K562 (cell line): ENCODE measurements around the gene GDF11. TPM values are rescaled to one million over a fixed set of nuclear protein-coding genes. Genes with fewer than 3 reads are reported as not detected.

ENCODE experiments used
- ARNT ChIP-seq, 2 experiments: fragments of 450-650 bp; IDR thresholded peaks; 2 replicates each; pipeline ENCODE4 v1.6.1; 2016; ENCODE audit warnings: mild to moderate bottlenecking in 1 of 2
- CBFA2T3 ChIP-seq: fragments of 450-650 bp; IDR thresholded peaks from 2 replicates; pipeline ENCODE4 v1.6.1; 2017
- CC2D1A ChIP-seq: fragments of 450-650 bp; IDR thresholded peaks from 2 replicates; pipeline ENCODE4 v1.6.1; 2017; ENCODE audit warnings: mild to moderate bottlenecking
- EHMT2 ChIP-seq: fragments of 450-650 bp; IDR thresholded peaks from 2 replicates; pipeline ENCODE4 v1.6.1; 2018; ENCODE audit warnings: antibody characterized with exemption
- HNRNPLL ChIP-seq: fragments of 200-400 bp; formaldehyde crosslinking; IDR thresholded peaks from 2 replicates; pipeline ENCODE4 v1.6.1; 2017; ENCODE audit warnings: low read length, low read depth, mild to moderate bottlenecking; ENCODE audit not compliant: poor library complexity, severe bottlenecking
- NEUROD1 ChIP-seq: fragments of 150-350 bp; IDR thresholded peaks from 2 replicates; pipeline ENCODE4 v1.6.1; 2014; ENCODE audit warnings: borderline replicate concordance, low read length, low read depth; ENCODE audit not compliant: partially characterized antibody
- PATZ1 ChIP-seq: fragments of 250-450 bp; sonication (Bioruptor Pico); IDR thresholded peaks from 2 replicates; pipeline ENCODE4 v1.5.0; 2020; ENCODE audit warnings: mild to moderate bottlenecking, borderline replicate concordance
- RUNX1 ChIP-seq: sonication (generic); IDR thresholded peaks from 2 replicates; pipeline ENCODE4 v1.6.1; 2016; ENCODE audit warnings: antibody characterized with exemption, low read depth
- SP1 ChIP-seq: sonication (generic); formaldehyde crosslinking; IDR thresholded peaks from 2 replicates; pipeline ENCODE4 v1.8.1; 2022; ENCODE audit warnings: mild to moderate bottlenecking, missing genetic modification reagents
- SRSF1 ChIP-seq: fragments of 200-400 bp; formaldehyde crosslinking; IDR thresholded peaks from 2 replicates; pipeline ENCODE4 v1.6.1; 2017; ENCODE audit warnings: mild to moderate bottlenecking, low read depth, low read length, moderate library complexity
- THAP7 ChIP-seq: fragments of 250-450 bp; sonication (Bioruptor Pico); IDR thresholded peaks from 2 replicates; pipeline ENCODE4 v1.5.0; 2021
- ZBTB34 ChIP-seq: fragments of 250-450 bp; sonication (Bioruptor Pico); IDR thresholded peaks from 2 replicates; pipeline ENCODE4 v1.8.0; 2021; ENCODE audit warnings: mild to moderate bottlenecking, moderate library complexity
- ZBTB40 ChIP-seq, 2 experiments: fragments of 450-650 bp in 1 of 2; sonication (generic) in 1 of 2; formaldehyde crosslinking in 1 of 2; IDR thresholded peaks; 2 replicates each; pipeline versions ENCODE4 v1.7.1 to v1.9.0; 2016 to 2022; ENCODE audit warnings: inconsistent platforms in 1 of 2, mild to moderate bottlenecking in 1 of 2, missing genetic modification reagents in 1 of 2
- ZNF263 ChIP-seq: sonication (generic); formaldehyde crosslinking; IDR thresholded peaks from 2 replicates; pipeline ENCODE4 v1.8.0; 2022; ENCODE audit warnings: mild to moderate bottlenecking, missing genetic modification reagents, borderline replicate concordance
- ZNF717 ChIP-seq: fragments of 250-450 bp; sonication (Bioruptor Pico); IDR thresholded peaks from 2 replicates; pipeline ENCODE4 v1.5.0; 2021
- polyA plus RNA-seq, 8 experiments: library from polyadenylated mRNA; depleted of rRNA in 4 of 8; stranded (reverse) in 5 of 8; unstranded in 3 of 8; fragments of >200 nt; fragmentation: Nextera tagmentation in 2 of 8; fragmentation: Illumina TruSeq in 1 of 8; extraction: Ambion mirVana in 2 of 8; extraction: Trizol in 1 of 8; gene quantifications; 2 replicates each; pipeline versions ENCODE4 v1.2.1 to v1.2.3, GENCODE V29; 2011 to 2014; ENCODE audit warnings: inconsistent platforms in 1 of 8, missing spikeins in 1 of 8
- total RNA-seq, 7 experiments: library from RNA; depleted of rRNA in 6 of 7; stranded (reverse); fragments of >200 nt in 6 of 7; fragmentation: Illumina TruSeq in 2 of 7; extraction: Trizol in 2 of 7; gene quantifications; 2 replicates each; pipeline versions ENCODE4 v1.2.1 to v1.2.3, GENCODE V29; 2011 to 2021; ENCODE audit warnings: low replicate concordance in 1 of 7

The GDF11 gene
- total and polyA plus RNA-seq, 9 of the 15 experiments (the other 6 are each of a cell fraction or from before 2014, with no cell fraction given), result 1.4 to 15.7 (median 4.8) TPM

- TF ChIP-seq ZBTB40 (IDR thresholded peaks at IDR 0.05), result peak; percentile 67
- TF ChIP-seq ZBTB40 (CRISPR knock-in tag; IDR thresholded peaks at IDR 0.05), result no peak
- TF ChIP-seq NEUROD1, result peak; percentile 55
- TF ChIP-seq THAP7 (CRISPR knock-in tag), result no peak
- TF ChIP-seq PATZ1 (CRISPR knock-in tag), result no peak
- no peak for TF ChIP-seq ZBTB34
- TF ChIP-seq CBFA2T3, result peak; percentile 61; the same call in 1 of the 2 replicates
- TF ChIP-seq CC2D1A, result peak; percentile 82; the same call in 1 of the 2 replicates
- peak; percentile 28; the same call in 1 of the 2 replicates for TF ChIP-seq SP1 (CRISPR knock-in tag)
- no peak for TF ChIP-seq ZNF717
- no peak for TF ChIP-seq SRSF1
- TF ChIP-seq EHMT2, result peak; percentile 72
- peak; percentile 85 to 87; a peak in 3 of 4 replicates for TF ChIP-seq ARNT (IDR thresholded peaks at IDR 0.05)
- TF ChIP-seq HNRNPLL, result no peak
- no peak for TF ChIP-seq ZNF263 (CRISPR knock-in tag)
- no peak for TF ChIP-seq RUNX1
Observed at GRCh38 chr12:55742719-55743405, at the start of gene GDF11 (continued).
